DMS53 (cell line): ENCODE results near the gene VAV3.
"Not testable (repeated sequence)": the region's sequence is repeated elsewhere in the genome, so short reads cannot be mapped to it uniquely, and the experiment has no call there.

Experiments used
- DNase-seq: peaks from one replicate; lab custom pipeline; 2025; lab: John Stamatoyannopoulos, UW

Gene VAV3

GRCh38 chr1:107965110-107965991, at the start of gene VAV3:
Gene VAV3 (minus strand): TSS chr1:107965180. CDS start chr1:107964869, 311 bp downstream.
- DNase-seq: peak; percentile 93

GRCh38 chr1:108012553-108012952, 47.6 kb upstream of the VAV3 start:
- no peak for DNase-seq

- no peak for DNase-seq
Observed at GRCh38 chr1:108011295-108011694, 46.3 kb upstream of the VAV3 start.

GRCh38 chr1:108010581-108010980, 45.6 kb upstream of the VAV3 start:
- no peak for DNase-seq

GRCh38 chr1:108009603-108010195, 44.7 kb upstream of the VAV3 start:
- no peak for DNase-seq

GRCh38 chr1:108007531-108007930, 42.6 kb upstream of the VAV3 start:
- no peak for DNase-seq

GRCh38 chr1:108007070-108007469, 42.1 kb upstream of the VAV3 start:
- no peak for DNase-seq

GRCh38 chr1:108004919-108005318, 39.9 kb upstream of the VAV3 start:
- not testable (repeated sequence) for DNase-seq

GRCh38 chr1:108000620-108001111, 35.7 kb upstream of the VAV3 start:
- DNase-seq: peak; percentile 55

- DNase-seq: no peak
Observed at GRCh38 chr1:108000184-108000583, 35.2 kb upstream of the VAV3 start.

- no peak for DNase-seq
Observed at GRCh38 chr1:107997866-107998265, 32.9 kb upstream of the VAV3 start.

GRCh38 chr1:107993920-107994319, 28.9 kb upstream of the VAV3 start:
- no peak for DNase-seq

GRCh38 chr1:107992347-107992746, 27.4 kb upstream of the VAV3 start:
- no peak for DNase-seq

- peak; percentile 39 for DNase-seq
Observed at GRCh38 chr1:107991371-107992066, 26.5 kb upstream of the VAV3 start.

- DNase-seq: peak; percentile 48
Observed at GRCh38 chr1:107990606-107991005, 25.6 kb upstream of the VAV3 start.

- DNase-seq: no peak
Observed at GRCh38 chr1:107981277-107981676, 16.3 kb upstream of the VAV3 start.

- DNase-seq: no peak
Observed at GRCh38 chr1:107979926-107980325, 14.9 kb upstream of the VAV3 start.

- no peak for DNase-seq
Observed at GRCh38 chr1:107979088-107979487, 14.1 kb upstream of the VAV3 start.

- DNase-seq: no peak
Observed at GRCh38 chr1:107976836-107977235, 11.9 kb upstream of the VAV3 start.

- no peak for DNase-seq
Observed at GRCh38 chr1:107976431-107976830, 11.5 kb upstream of the VAV3 start.

GRCh38 chr1:107975851-107976250, 10.9 kb upstream of the VAV3 start:
- DNase-seq: no peak

GRCh38 chr1:107974090-107974489, 9.1 kb upstream of the VAV3 start:
- no peak for DNase-seq
